Measurements from ENCODE around the gene SLC6A19. TPM values are rescaled to one million over a fixed set of nuclear protein-coding genes. Genes with fewer than 3 reads are reported as not detected.

The SLC6A19 gene
- total and polyA plus RNA-seq, 9 of the 15 experiments (the other 6 are each of a cell fraction or from before 2014, with no cell fraction given) = 0.03 to 1.6 (median 0.59) TPM

DNA sequence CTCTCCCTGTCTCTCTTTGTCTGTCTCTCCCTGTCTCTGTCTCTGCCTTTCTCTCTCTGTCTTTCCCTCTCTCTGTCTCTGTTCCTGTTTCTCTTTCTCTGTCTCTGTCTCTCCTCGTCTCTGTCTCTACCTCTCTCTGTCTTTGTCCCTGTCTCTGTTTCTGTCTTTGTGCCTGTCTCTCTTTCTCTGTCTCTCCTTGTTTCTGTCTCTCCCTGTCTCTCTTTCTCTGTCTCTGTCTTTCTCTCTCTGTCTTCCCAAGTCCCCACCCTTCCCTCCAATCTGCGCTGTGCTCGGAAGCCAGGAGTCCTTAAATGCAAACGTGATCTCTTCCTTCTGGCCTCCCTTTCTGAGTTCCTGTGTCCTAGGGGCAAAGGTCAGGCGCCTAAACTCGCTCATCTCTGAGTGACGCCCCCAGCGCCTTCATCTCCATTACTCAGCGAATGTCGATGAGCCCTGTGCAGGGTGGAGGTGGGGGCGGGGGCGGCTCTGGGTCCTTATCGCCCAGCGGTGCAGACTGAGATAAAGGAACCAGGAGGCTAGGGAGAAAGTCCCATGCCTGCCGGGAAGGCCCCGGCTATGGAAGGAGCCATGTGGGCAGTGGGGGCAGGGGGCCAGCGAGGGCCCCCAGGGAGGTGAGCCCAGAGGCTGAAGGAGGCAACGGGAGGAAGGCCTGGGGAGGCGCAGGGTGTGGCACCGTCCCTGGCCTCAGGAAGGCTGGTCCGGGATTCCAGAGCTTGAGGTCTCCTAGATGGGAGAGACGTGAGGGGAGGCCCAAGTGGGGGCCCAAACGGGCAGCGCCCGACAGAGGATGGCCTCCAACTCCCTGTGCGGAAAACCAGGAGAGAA is 1.5 kb upstream of the SLC6A19 start (continued):
- TF ChIP-seq, protein P1, sequence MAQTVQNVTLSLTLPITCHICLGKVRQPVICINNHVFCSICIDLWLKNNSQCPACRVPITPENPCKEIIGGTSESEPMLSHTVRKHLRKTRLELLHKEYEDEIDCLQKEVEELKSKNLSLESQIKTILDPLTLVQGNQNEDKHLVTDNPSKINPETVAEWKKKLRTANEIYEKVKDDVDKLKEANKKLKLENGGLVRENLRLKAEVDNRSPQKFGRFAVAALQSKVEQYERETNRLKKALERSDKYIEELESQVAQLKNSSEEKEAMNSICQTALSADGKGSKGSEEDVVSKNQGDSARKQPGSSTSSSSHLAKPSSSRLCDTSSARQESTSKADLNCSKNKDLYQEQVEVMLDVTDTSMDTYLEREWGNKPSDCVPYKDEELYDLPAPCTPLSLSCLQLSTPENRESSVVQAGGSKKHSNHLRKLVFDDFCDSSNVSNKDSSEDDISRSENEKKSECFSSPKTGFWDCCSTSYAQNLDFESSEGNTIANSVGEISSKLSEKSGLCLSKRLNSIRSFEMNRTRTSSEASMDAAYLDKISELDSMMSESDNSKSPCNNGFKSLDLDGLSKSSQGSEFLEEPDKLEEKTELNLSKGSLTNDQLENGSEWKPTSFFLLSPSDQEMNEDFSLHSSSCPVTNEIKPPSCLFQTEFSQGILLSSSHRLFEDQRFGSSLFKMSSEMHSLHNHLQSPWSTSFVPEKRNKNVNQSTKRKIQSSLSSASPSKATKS (CRISPR knock-in tag; IDR thresholded peaks at IDR 0.05) = no peak
- TF ChIP-seq E2F3 (CRISPR knock-in tag; IDR thresholded peaks at IDR 0.05) (no peak), ZBED1 (IDR thresholded peaks at IDR 0.05) (no peak), ZC3H4 (CRISPR knock-in tag; IDR thresholded peaks at IDR 0.05; ENCODE audit: borderline replicate concordance) (no peak), STAT5A (IDR thresholded peaks at IDR 0.05; ENCODE audit: borderline replicate concordance, low read length) (0 out of 2 replicates have a peak, but pooled peaks have one; percentile 12), DDX20 (tag; IDR thresholded peaks at IDR 0.05; ENCODE audit: low read depth) (no peak), TCF3 (CRISPR knock-in tag; IDR thresholded peaks at IDR 0.05) (peak; percentile 67), BRD4 (IDR thresholded peaks at IDR 0.05) (peak; percentile 83), NR2F6 (CRISPR knock-in tag; IDR thresholded peaks at IDR 0.05) (peak; percentile 64; the same call in 1 of the 2 replicates), MTA2 (IDR thresholded peaks at IDR 0.05; ENCODE audit: low read depth) (peak; percentile 40), SIN3B (IDR thresholded peaks at IDR 0.05; ENCODE audit: low read depth) (no peak), NCOA4 (IDR thresholded peaks at IDR 0.05; ENCODE audit: partially characterized antibody) (no peak), MEIS2 (IDR thresholded peaks at IDR 0.05; ENCODE audit: partially characterized antibody) (peak; percentile 54)
- TF ChIP-seq, protein P2, sequence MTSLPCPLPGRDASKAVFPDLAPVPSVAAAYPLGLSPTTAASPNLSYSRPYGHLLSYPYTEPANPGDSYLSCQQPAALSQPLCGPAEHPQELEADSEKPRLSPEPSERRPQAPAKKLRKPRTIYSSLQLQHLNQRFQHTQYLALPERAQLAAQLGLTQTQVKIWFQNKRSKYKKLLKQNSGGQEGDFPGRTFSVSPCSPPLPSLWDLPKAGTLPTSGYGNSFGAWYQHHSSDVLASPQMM (CRISPR knock-in tag; IDR thresholded peaks at IDR 0.05) = no peak
- TF ChIP-seq, protein P3, sequence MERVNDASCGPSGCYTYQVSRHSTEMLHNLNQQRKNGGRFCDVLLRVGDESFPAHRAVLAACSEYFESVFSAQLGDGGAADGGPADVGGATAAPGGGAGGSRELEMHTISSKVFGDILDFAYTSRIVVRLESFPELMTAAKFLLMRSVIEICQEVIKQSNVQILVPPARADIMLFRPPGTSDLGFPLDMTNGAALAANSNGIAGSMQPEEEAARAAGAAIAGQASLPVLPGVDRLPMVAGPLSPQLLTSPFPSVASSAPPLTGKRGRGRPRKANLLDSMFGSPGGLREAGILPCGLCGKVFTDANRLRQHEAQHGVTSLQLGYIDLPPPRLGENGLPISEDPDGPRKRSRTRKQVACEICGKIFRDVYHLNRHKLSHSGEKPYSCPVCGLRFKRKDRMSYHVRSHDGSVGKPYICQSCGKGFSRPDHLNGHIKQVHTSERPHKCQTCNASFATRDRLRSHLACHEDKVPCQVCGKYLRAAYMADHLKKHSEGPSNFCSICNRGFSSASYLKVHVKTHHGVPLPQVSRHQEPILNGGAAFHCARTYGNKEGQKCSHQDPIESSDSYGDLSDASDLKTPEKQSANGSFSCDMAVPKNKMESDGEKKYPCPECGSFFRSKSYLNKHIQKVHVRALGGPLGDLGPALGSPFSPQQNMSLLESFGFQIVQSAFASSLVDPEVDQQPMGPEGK (CRISPR knock-in tag; IDR thresholded peaks at IDR 0.05; ENCODE audit: borderline replicate concordance) = peak; percentile 61; the same call in 1 of the 2 replicates
- TF ChIP-seq, protein P4, sequence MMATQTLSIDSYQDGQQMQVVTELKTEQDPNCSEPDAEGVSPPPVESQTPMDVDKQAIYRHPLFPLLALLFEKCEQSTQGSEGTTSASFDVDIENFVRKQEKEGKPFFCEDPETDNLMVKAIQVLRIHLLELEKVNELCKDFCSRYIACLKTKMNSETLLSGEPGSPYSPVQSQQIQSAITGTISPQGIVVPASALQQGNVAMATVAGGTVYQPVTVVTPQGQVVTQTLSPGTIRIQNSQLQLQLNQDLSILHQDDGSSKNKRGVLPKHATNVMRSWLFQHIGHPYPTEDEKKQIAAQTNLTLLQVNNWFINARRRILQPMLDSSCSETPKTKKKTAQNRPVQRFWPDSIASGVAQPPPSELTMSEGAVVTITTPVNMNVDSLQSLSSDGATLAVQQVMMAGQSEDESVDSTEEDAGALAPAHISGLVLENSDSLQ (IDR thresholded peaks at IDR 0.05) = peak; percentile 94
- TF ChIP-seq, protein P5, sequence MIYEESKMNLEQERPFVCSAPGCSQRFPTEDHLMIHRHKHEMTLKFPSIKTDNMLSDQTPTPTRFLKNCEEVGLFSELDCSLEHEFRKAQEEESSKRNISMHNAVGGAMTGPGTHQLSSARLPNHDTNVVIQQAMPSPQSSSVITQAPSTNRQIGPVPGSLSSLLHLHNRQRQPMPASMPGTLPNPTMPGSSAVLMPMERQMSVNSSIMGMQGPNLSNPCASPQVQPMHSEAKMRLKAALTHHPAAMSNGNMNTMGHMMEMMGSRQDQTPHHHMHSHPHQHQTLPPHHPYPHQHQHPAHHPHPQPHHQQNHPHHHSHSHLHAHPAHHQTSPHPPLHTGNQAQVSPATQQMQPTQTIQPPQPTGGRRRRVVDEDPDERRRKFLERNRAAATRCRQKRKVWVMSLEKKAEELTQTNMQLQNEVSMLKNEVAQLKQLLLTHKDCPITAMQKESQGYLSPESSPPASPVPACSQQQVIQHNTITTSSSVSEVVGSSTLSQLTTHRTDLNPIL (CRISPR knock-in tag; IDR thresholded peaks at IDR 0.05) = 0 out of 2 replicates have a peak, but pooled peaks have one; percentile 36

Measured in K562 (cell line).